HG03097 (cell line): ENCODE data around the gene PTTG1IP.
"Not testable (repeated sequence)": the region's sequence is repeated elsewhere in the genome, so short reads cannot be mapped to it uniquely, and the experiment has no call there.

Experiments used
- ATAC-seq: cut with Tn5 transposase; IDR thresholded peaks from one replicate; pipeline ENCODE4 v1.9.1; 2021; ENCODE audit not compliant: unreplicated experiment, low FRiP score

The PTTG1IP gene

DNA sequence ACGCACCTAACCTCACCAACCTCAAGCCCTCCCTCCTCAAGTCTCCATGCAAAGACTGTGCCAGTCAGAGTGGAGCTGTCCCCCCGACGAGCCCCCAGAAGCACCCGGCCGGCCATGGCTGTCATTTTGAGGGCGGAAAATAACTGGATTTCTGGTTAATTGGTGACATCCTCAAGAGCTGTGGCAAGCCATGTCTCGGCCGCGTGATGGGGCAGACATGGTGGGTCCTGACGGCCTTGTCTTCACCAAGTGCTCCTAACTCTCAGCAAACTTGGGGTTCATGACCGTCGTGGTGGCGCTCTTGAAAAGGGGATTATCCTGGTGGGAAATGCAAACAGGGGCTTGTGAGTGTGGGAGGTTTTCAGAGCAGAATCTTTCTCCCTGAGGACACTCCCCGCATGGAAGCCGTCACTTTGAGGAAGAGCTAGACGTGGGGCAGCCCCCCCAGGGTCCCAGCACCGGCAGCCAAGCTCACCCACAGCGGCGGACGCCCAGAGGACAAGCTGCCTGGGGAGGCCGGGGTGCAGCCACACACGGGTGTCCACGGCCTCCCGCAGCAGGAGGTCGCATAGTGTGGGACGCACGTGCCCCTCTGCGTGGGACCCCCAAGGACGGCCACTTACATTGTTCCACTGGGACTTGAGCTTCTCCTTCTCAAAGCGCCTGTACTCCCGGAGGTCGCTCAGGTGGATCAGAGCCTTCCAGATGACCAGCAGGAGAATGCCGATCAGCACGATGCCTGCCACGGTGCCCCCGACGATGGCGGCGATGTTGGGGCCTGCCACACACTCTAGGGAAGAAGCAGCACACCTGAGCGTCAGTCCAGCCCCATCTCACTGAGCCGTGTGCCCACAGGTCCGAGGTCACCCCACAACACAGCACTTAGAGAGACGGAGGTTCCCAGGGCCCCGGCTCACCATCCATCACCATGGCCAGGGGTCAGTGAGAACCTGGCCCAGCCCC is 12.9 kb upstream of the PTTG1IP start:
- no peak for ATAC-seq

DNA sequence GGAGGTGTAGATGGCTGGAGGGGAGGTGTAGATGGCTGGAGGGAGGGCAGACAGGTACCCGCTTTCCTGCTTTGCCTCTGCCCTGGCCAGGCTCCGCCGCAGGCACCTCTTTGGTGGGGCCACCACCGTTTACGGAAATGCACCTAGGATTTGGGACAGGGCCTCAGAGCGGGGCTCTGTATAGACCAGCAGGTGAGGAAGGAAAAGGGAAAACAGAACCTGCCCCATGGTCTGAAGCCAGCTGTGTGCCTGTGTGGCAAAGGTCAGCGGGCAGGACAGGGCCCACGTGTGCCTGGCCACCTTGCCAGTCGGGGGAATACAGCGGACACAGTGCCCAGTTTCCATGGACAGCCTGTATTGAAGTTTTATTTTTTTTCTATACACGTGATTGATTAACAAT is 12.1 kb upstream of the PTTG1IP start:
- ATAC-seq = no peak

DNA sequence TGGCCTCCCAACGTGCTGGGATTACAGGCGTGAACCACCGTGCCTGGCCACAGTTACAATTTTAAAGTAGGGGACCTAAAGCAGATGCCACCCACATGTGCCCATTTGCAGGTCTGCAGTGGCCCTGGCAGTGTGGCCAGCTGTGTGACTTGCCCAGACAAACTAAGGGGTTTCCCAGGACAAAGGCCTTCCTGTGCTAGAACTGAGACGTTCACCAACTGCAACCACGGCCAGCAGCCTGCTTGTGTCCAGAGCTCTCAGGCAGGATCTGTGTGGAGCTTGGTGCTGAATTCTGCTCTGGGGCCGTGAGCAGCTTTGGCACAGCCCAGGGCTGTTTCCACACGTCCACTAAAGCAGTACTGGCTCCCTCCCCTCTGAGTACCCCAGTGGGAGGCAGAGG is 10.6 kb upstream of the PTTG1IP start:
- ATAC-seq = no peak

DNA sequence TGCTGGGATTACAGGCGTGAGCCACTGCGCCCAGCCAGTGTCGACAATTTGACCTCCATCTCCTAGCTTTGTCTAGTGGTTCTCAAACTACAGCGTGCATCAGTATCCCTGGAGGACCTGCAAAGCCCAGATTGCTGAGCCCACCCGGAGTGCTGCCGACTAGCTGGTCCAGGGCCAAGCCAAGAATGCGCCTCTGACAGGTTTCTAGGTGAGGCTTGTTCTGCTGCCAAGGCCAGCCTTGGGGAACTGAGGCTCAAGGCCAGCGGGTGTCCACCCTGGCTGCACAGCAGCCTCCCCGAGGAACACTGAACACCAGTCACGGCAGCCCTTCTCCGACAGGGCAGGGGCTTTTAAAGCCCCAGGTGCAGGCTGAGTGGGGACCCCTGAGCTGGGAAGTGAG is 9.8 kb upstream of the PTTG1IP start:
- ATAC-seq = no peak

DNA sequence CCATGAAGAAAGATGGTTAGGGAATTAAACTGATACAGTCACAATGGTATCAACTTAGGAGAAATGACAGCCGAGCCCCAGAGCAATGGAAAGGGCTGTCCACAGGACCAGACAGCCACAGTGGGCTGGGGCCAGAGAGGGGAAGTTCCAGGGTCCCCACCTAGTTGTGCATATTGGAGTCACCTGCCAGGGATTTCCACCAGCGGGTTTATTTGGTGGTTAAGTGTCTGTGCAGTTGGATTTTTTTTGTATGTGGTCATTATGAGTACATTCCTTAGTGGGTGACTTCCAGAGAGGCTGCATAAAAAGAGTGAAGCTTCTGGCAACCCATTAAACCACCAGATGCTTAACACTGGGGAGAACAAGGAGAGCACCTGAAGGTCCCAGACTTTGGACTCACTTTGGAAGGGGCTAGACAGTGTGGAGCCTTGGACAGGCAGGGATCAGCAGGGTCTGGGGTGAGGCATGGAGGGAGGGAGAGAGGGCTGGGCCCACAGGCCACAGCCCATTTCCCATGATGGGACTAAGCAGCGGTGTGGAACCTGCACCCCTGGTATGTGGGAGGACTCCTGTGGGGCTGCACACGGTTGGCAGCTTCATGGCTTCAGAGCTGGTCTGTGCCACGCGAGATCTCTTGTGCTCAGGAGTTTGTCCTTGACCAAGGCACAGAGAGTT is 7.8 kb upstream of the PTTG1IP start:
- ATAC-seq = no peak

DNA sequence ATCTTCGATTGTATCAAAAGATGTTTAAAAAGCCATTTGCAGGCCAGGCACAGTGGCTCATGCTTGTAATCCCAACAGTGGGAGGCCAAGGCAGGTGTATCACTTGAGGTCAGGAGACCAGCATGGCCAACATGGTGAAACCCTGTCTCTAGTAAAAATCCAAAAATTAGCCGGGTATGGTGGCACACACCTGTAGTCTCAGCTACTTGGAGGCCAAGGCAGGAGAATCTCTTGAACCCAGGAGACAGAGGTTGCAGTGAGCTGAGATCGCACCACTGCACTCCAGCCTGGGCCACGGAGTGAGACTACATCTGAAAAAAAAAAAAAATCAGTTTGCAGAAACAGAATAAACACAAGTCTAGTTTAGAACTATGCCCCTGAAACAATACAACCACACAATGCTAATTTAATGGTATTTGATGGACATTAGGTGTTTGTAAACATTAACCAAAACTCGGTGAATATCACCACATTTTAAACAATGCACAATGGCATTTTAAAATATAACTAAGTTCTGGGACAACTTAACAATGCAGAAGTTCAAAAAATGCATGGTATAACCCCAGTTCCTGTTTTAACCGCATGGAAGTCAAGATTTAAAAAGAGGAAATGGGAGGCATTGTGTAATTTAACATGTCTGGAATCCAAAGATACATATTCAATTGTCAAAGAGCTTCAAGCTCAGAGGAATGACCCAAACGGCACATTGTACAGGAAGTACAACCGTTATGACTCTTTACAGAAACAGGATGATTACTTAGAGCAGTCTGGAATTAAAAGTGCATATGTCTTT is 7.1 kb upstream of the PTTG1IP start:
- ATAC-seq = no peak

DNA sequence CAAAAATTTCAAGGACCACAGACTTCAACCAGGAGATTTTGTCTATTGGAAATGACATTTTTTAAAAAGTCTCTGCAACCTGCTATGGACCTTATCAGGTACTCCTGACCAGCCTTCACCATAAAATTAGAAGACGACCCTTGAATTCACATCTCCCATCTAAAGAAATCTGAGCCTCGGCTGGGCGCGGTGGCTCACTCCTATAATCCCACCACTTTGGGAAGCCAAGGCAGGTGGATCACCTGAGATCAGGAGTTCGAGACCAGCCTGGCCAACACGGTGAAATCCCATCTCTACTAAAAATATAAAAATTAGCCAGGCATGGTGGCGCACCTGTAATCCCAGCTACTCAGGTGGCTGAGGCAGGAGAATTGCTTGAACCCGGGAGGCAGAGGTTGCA is 5.7 kb upstream of the PTTG1IP start:
- ATAC-seq = not testable (repeated sequence)

DNA sequence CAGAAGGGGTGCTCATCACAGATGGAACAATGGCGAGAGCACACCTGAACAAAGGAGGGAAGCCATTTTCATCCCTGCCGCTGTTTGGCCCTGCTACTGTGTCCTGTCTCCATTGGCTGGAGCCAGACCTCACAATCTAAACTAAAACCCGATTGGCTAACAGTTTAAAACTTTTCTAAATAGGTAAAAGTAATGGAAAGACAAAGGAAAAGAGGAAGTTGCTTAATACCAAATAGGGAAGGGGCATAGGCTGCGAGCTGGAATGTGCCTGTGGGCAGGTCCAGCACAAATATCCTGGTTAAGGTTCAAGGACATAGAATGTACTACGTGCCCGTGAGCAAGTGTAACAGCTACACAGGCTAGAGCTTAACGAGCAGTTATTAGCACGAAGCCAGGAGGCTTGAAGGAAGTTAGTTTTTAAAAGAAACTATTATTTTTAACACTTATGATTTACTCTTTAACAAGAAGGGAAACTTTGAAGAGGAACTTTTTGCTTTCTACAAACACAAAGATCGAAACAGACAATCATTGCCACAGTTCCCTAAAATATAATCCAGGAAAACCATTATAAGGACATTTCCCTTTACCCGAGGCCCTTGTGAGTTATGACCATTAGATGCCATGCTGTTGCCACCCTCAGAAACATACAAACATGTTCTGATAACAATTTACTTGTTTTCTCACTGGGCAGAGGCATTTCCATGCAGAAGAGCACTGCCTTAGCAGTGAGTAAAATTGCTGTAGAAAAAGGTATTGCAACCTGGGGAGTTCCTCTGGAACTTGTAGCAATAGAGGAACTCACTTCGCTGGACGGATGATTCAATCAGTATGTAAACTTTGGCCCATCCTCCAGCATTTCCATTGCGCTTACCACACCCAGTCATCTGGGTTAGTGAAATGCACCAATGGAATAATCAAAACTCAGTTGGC is 4.8 kb upstream of the PTTG1IP start:
- no peak for ATAC-seq

DNA sequence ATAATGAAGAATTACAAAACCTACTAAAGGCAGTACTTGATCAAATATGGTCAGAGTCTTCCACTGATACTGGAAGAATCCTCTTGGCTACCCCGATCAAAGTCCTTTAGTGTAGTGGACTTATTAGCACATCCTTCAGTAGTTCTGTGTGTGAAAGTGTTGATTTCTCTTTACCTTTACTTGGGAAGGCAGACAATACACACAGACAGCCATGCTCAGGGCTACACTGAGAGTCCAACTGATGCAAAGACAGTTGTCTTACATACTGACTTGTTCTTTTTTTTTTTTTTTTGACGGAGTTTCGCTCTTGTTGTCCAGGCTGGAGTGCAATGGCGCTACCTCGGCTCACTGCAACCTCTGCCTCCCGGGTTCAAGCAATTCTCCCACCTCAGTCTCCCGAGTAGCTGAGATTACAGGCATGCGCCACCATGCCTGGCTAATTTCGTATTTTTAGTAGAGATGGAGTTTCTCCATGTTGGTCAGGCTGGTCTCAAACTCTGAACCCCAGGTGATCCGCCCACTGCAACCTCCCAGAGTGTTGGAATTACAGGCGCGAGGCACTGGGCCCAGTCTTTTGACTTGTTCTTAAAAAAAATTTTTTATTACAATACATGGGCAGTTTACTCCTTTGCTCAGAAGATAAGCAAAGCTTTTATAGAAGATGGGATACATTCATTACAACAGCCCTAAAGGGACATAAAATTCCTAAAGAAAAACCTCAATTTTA is 3.5 kb upstream of the PTTG1IP start:
- ATAC-seq = no peak

DNA sequence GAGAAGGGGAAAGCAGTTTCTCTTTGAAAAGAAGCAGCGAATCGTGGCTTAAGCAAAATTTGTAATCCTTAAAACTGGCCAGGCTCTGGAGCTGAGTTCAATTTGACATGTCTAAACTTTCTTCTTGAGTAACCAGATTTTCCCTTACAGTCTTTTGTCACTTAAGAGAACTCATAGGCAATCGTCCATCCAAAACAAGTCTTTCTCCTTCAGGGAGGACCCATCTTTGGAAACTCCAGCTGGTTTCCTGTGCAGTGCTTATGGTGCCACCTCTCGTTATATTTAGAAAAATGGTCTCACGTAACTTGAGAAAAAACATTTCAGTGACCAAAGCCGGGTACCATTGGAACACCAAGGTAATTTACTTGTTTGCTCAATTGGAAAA is 1.8 kb upstream of the PTTG1IP start:
- ATAC-seq = no peak

DNA sequence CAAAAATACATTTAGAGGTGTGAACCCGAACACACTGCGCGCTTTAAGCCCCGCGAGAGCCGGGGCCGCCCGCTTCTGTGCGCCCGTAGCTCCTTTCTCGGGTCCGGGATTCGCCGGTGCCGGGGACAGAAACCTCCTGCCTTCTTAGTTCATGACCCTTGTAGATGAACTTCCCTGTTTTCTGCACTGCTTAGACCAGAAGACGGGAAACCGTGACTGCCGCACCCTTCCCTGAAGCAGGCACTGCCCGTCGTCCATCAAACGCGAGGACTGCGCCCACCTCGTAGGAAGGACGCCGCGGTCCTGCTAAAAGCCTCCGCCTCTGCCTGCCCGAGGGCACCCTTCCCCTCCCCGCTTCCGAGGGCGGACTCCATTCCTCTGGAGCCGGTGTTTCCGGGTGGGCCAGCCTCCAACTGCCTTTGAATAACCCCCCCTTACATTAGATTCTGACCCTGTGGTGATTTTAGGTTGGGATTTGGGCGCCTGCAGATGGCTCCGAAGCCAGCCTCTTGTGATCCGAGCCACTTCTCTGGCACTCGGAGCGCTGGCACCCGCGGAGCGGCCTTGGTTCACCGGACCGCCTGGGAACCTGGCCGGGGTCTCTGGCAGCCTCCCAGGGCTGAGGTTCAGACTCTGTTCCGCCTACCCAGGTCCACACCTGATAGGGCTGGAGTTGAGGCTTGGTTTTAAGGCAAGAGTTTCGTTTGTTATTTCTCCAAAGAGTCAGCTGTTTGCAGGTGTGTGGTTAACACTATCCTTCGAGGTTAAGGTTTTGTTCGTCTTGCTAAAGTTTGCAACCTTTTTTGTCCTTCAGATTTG is 1.2 kb upstream of the PTTG1IP start:
- ATAC-seq = no peak

DNA sequence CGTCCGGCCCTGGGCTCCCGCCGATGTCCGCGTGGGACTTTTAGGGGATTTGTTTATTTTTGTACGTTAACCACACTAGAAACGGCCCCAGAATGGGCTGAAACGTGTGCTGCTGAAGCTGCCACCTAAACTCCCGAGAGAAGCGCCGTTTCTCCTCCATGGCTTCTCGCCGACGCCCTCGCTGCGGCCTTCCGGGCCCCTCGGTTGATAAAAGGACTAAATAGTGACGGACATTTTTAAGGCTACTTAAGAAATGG is 678 bp upstream of the PTTG1IP start:
- no peak for ATAC-seq

DNA sequence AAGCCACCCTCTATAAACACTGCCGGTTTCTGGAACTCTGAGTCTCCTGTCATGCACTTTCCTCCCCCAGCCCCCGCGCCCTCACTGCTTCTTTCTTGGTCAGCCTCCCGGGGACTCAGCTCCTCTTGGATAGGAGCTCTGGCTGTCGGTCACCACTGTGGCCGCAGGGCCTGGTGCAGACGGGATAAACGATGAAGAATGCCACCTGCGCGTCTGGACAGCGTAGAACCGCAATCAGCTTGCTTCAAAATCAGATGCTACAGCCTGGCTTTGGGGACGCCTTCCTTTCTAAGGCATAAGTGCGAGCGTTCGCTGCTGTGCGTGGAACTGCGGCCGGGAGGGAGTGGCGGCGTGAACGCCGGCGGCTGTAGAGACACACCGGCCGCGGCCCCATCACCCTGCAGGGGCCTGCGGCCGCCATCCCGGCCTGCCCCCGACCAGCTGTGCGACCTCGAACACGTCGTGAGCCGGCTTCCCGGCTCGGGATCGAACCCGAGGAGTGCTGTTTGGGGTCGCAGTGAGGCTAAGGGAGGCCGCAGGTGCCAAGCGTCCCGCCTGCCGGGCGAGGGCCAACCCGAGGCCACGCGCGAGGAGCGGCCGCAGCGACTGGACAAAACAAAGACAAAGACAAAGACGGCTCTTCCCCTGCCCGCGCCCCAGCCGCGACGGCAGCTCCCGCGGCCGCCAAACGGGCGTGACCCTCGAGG is 688 bp downstream of the PTTG1IP start:
- ATAC-seq = no peak

DNA sequence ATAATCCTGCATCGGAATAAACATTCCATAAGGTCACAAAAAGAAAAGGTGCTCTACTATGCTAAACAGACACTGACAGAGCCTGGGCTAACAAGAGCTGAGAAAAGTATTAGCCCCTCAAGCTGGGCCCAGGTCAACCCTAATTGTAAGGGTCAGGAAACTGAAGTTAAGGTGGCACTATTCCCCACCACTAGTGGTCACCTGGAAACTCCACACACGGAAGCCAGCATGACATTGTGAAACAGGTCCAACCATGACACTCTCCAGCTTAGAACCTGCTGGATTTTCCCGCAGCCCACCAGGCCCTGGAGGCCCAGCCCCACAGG is 1.2 kb downstream of the PTTG1IP start:
- no peak for ATAC-seq

DNA sequence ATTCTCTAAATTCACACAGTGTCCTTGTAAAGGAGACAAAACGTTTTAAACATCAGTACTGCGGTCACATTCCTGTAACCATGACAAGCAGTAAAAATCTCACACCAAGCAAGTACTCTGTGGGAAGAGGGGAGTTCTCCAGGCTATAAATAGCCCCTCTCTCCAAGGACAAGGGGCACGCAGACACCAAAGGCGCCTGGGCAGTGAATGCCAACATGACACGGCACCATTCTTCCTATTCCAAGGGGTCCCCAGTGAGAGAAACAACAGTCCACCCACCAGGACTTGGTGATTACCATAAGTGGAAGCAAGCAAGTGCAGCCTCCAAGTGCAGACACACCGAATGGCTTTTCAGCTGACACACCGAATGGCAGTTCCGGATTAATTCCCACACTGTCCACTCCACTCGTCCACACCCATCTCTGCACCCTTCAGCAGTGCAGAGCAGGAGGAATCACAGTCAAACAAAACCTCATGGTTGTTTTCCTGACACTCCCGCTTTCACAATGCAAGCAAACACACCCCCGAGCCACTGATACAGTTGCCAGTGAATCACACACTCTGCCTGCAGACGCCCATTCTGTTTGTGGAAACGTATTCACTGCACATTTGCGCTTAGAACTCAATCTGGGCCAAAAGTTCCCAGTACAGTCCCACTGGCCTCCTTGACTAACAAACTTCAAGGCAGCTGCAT is 1.8 kb downstream of the PTTG1IP start:
- no peak for ATAC-seq

DNA sequence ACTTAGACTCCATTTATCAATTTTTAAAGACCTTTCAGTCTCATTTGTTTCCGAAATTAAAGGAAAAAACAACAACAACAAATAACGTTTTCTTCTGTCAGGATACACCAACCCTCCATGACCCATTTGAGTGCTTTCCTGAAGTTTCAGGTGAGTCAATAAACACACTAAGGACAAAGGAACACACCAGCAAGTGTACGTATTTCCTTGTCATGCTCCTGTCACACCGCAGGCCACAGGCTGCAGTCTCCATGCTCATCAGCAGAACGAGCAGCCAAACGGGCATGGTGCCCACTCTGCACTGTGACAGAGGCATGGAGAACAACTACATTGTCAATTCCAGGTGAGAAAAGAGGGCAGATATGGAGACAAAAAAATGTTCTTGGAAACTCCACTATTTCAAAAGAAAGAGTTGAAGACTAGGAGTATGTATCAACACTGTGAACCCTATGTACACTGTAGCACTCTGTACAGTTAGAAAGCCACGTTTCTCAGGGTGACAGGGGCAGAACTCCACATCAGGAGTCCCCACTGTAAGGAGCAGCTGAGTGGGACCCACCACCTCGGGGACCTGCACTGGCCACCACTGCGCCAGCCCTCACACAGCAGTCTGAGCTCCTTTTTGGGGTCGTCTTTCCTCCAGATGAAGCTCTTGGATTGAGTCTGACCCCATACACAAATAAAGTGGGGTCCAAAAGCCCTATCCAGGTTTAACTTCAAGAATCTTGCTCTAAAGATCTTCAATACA is 2.6 kb downstream of the PTTG1IP start:
- ATAC-seq = no peak
